GM12864 (cell line): ENCODE measurements around the gene ATRIP.

Source experiments
- DNase-seq: peaks from one replicate; pipeline ENCODE4 v3.0.0-alpha.2; 2011; ENCODE audit warnings: low read depth
- H3K4me3 ChIP-seq: 2 replicates; pipeline ENCODE4 v1.5.1; 2011; ENCODE audit warnings: mild to moderate bottlenecking, low read depth, low read length, control low read depth
- CTCF ChIP-seq: IDR thresholded peaks from 2 replicates; pipeline ENCODE4 v1.5.1; 2011; ENCODE audit warnings: low read depth, mild to moderate bottlenecking, moderate library complexity, low read length, control low read depth, inconsistent platforms; ENCODE audit errors: missing control alignments

The ATRIP gene

GRCh38 chr3:48416091-48416505 lies 30.4 kb upstream of the ATRIP start:
- no peak for DNase-seq
- no peak overlapping the region for H3K4me3 ChIP-seq
- no peak for TF ChIP-seq CTCF

- no peak for TF ChIP-seq CTCF
These were observed 30.0 kb upstream of the ATRIP start for GRCh38 chr3:48416546-48416945.

GRCh38 chr3:48417529-48418108 lies 28.9 kb upstream of the ATRIP start:
- no peak for TF ChIP-seq CTCF
- H3K4me3 ChIP-seq = no peak overlapping the region
- no peak for DNase-seq

More at GRCh38 chr3:48416546-48416945, 30.0 kb upstream of the ATRIP start:
- no peak for DNase-seq
- no peak overlapping the region for H3K4me3 ChIP-seq

- H3K4me3 ChIP-seq = no peak overlapping the region
- no peak for DNase-seq
- TF ChIP-seq CTCF = no peak
These were observed 28.4 kb upstream of the ATRIP start for GRCh38 chr3:48418140-48418539.

GRCh38 chr3:48418651-48419050 lies 27.9 kb upstream of the ATRIP start:
- H3K4me3 ChIP-seq = no peak overlapping the region
- DNase-seq = no peak
- TF ChIP-seq CTCF = no peak

- TF ChIP-seq CTCF = no peak
- no peak overlapping the region for H3K4me3 ChIP-seq
- no peak for DNase-seq
These were observed 27.4 kb upstream of the ATRIP start for GRCh38 chr3:48419149-48419548.

GRCh38 chr3:48419597-48419996 lies 26.9 kb upstream of the ATRIP start:
- no peak for TF ChIP-seq CTCF
- no peak for DNase-seq
- no peak overlapping the region for H3K4me3 ChIP-seq
